Measurements from ENCODE around the gene DAW1.

Gene DAW1

GRCh38 chr2:227872676-227873075, 1.2 kb downstream of the DAW1 start:
- no peak for ATAC-seq (ENCODE audit: low read depth)

GRCh38 chr2:227876300-227876801, 4.9 kb downstream of the DAW1 start:
- no peaks in the 10 kb centered on the region for H3K36me3 Mint-ChIP-seq
- H3K27me3 Mint-ChIP-seq: peaks cover 21% of the 10 kb centered on the region
- no peak for DNase-seq (ENCODE audit: low spot score in 2 of 2)
- no peak overlapping the region for H3K4me3 Mint-ChIP-seq
- H3K4me1 Mint-ChIP-seq: no peaks in the 10 kb centered on the region
- no peaks in the 10 kb centered on the region for H3K9me3 Mint-ChIP-seq
- H3K27ac Mint-ChIP-seq: no peak overlapping the region
- ATAC-seq (ENCODE audit: low read depth): no peak

More at GRCh38 chr2:227872676-227873075, 1.2 kb downstream of the DAW1 start:
- H3K27ac Mint-ChIP-seq: no peak overlapping the region
- H3K36me3 Mint-ChIP-seq: no peaks in the 10 kb centered on the region
- H3K4me1 Mint-ChIP-seq: no peaks in the 10 kb centered on the region
- DNase-seq (ENCODE audit: low spot score in 2 of 2): no peak
- no peak overlapping the region for H3K4me3 Mint-ChIP-seq
- peaks cover 18% of the 10 kb centered on the region for H3K27me3 Mint-ChIP-seq
- H3K9me3 Mint-ChIP-seq: no peaks in the 10 kb centered on the region

- H3K4me1 Mint-ChIP-seq: no peaks in the 10 kb centered on the region
- no peaks in the 10 kb centered on the region for H3K9me3 Mint-ChIP-seq
- no peaks in the 10 kb centered on the region for H3K36me3 Mint-ChIP-seq
- no peak for ATAC-seq (ENCODE audit: low read depth)
- H3K27me3 Mint-ChIP-seq: peaks cover 18% of the 10 kb centered on the region
- H3K4me3 Mint-ChIP-seq: no peak overlapping the region
- no peak overlapping the region for H3K27ac Mint-ChIP-seq
- DNase-seq (ENCODE audit: low spot score in 2 of 2): no peak
These were observed 6.2 kb downstream of the DAW1 start for GRCh38 chr2:227877421-227878310.

- Mint-ChIP-seq H3K4me1 (no peaks in the 10 kb centered on the region), H3K27me3 (peaks cover 6% of the 10 kb centered on the region), H3K9me3 (no peaks in the 10 kb centered on the region), H3K4me3 (no peak overlapping the region), H3K27ac (no peak overlapping the region), H3K36me3 (no peaks in the 10 kb centered on the region)
- ATAC-seq (ENCODE audit: low read depth) (no peak), DNase-seq (ENCODE audit: low spot score in 2 of 2) (no peak)
These were observed 9.0 kb downstream of the DAW1 start for GRCh38 chr2:227880460-227880859.

GRCh38 chr2:227881866-227882517, 10.6 kb downstream of the DAW1 start:
- ATAC-seq (ENCODE audit: low read depth) (no peak), DNase-seq (ENCODE audit: low spot score in 2 of 2) (no peak)
- no peak overlapping the region for H3K4me3 Mint-ChIP-seq
- H3K27ac Mint-ChIP-seq: no peak overlapping the region
- H3K4me1 Mint-ChIP-seq: no peaks in the 10 kb centered on the region
- H3K27me3 Mint-ChIP-seq: peaks cover 6% of the 10 kb centered on the region
- no peaks in the 10 kb centered on the region for H3K36me3 Mint-ChIP-seq
- no peaks in the 10 kb centered on the region for H3K9me3 Mint-ChIP-seq

DNA sequence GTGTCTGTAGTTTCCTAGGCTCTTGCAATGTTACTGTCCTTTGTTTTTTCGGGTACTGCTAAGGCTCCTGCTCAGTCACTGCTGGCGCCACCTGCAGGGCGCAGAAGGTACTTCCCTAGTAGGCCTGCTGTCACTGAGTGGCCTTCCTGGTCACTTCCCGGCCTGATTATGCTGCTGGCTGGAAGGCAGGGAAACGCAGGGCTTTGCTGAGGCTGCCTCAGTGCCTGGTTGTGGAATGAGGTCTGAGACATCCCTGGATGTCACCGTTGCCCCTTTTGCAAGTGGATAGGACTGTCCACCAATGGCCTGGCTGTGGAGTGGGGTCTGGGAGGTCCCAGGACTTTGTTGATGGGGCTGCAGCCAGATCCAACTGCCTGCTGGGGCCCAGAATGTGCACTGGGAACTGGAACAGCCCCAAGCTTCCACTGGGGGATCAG, 13.1 kb downstream of the DAW1 start:
- Mint-ChIP-seq H3K4me3 (no peak overlapping the region), H3K9me3 (no peaks in the 10 kb centered on the region), H3K36me3 (no peaks in the 10 kb centered on the region), H3K27ac (no peak overlapping the region), H3K27me3 (peaks cover 6% of the 10 kb centered on the region), H3K4me1 (no peaks in the 10 kb centered on the region)
- ATAC-seq (ENCODE audit: low read depth) (no peak), DNase-seq (ENCODE audit: low spot score in 2 of 2) (peak in 1 of 2 donors; percentile 45)

DNA sequence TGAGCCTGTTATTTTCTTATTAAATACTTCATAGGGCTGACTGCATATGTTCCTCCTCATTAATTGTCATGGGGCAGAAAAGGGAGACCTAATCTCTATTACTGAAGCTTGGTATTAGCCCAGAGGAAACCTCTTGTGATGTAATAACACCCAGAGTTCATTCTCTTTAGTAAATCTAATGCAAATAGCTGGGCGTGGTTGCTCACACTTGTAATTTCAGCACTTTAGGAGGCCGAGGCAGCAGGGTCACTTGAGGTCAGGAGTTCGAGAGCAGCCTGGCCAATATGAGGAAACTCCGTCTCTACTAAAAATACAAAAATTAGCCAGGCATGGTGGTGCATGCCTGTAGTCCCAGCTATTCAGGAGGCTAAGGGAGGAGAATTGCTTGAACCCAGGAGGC, 14.7 kb downstream of the DAW1 start:
- H3K9me3 Mint-ChIP-seq: no peaks in the 10 kb centered on the region
- H3K4me3 Mint-ChIP-seq: no peak overlapping the region
- no peaks in the 10 kb centered on the region for H3K36me3 Mint-ChIP-seq
- no peak overlapping the region for H3K27ac Mint-ChIP-seq
- H3K4me1 Mint-ChIP-seq: no peaks in the 10 kb centered on the region
- ATAC-seq (ENCODE audit: low read depth) (no peak), DNase-seq (ENCODE audit: low spot score in 2 of 2) (no peak)
- peaks cover 2% of the 10 kb centered on the region for H3K27me3 Mint-ChIP-seq

- Mint-ChIP-seq H3K27me3 (peaks cover 2% of the 10 kb centered on the region), H3K4me1 (no peaks in the 10 kb centered on the region), H3K36me3 (no peaks in the 10 kb centered on the region), H3K4me3 (no peak overlapping the region), H3K27ac (no peak overlapping the region), H3K9me3 (no peaks in the 10 kb centered on the region)
- no peak for DNase-seq (ENCODE audit: low spot score in 2 of 2)
- ATAC-seq (ENCODE audit: low read depth): no peak
These were observed 16.9 kb downstream of the DAW1 start for GRCh38 chr2:227888289-227888688.

DNA sequence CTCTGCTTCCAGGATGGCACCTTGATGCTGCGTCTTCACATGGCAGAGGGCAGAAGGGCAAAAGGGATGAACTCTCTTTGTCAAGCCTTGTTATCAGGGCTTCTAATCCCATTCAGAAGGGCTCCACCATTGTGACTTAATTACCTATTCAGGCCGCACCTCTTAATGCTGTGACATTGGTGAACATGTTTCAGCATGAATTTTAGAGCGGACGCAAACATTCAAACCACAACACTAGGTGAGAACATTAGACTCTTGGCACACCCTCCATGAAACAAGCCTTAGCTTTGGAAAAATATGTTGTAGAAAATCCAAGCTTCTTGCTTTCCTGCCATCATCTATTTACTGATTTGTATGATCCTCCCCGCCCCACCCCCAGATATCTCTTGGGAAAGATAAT, 17.9 kb downstream of the DAW1 start:
- Mint-ChIP-seq H3K9me3 (no peaks in the 10 kb centered on the region), H3K27me3 (peaks cover 1% of the 10 kb centered on the region), H3K4me3 (no peak overlapping the region), H3K4me1 (no peaks in the 10 kb centered on the region), H3K36me3 (no peaks in the 10 kb centered on the region), H3K27ac (no peak overlapping the region)
- no peak for DNase-seq (ENCODE audit: low spot score in 2 of 2)
- ATAC-seq (ENCODE audit: low read depth): no peak

GRCh38 chr2:227890495-227891079, 19.2 kb downstream of the DAW1 start:
- Mint-ChIP-seq H3K9me3 (no peaks in the 10 kb centered on the region), H3K27me3 (peaks cover 1% of the 10 kb centered on the region), H3K36me3 (no peaks in the 10 kb centered on the region), H3K4me1 (no peaks in the 10 kb centered on the region), H3K27ac (no peak overlapping the region), H3K4me3 (no peak overlapping the region)
- ATAC-seq (ENCODE audit: low read depth) (peak; percentile 56), DNase-seq (ENCODE audit: low spot score in 2 of 2) (peak in 1 of 2 donors; percentile 28)

- no peak overlapping the region for H3K27ac Mint-ChIP-seq
- peaks cover 4% of the 10 kb centered on the region for H3K27me3 Mint-ChIP-seq
- H3K36me3 Mint-ChIP-seq: no peaks in the 10 kb centered on the region
- H3K4me1 Mint-ChIP-seq: no peaks in the 10 kb centered on the region
- H3K9me3 Mint-ChIP-seq: no peaks in the 10 kb centered on the region
- no peak overlapping the region for H3K4me3 Mint-ChIP-seq
- ATAC-seq (ENCODE audit: low read depth) (no peak), DNase-seq (ENCODE audit: low spot score in 2 of 2) (no peak)
These were observed 20.2 kb downstream of the DAW1 start for GRCh38 chr2:227891673-227892072.

- no peak for ATAC-seq (ENCODE audit: low read depth)
- Mint-ChIP-seq H3K4me1 (no peaks in the 10 kb centered on the region), H3K9me3 (no peaks in the 10 kb centered on the region), H3K27me3 (peaks cover 5% of the 10 kb centered on the region), H3K36me3 (no peaks in the 10 kb centered on the region), H3K4me3 (no peak overlapping the region), H3K27ac (no peak overlapping the region)
- no peak for DNase-seq (ENCODE audit: low spot score in 2 of 2)
These were observed 31.9 kb downstream of the DAW1 start for GRCh38 chr2:227903381-227903780.

- H3K4me1 Mint-ChIP-seq: no peaks in the 10 kb centered on the region
- H3K4me3 Mint-ChIP-seq: no peak overlapping the region
- H3K27ac Mint-ChIP-seq: no peak overlapping the region
- ATAC-seq (ENCODE audit: low read depth) (no peak), DNase-seq (ENCODE audit: low spot score in 2 of 2) (no peak)
- no peaks in the 10 kb centered on the region for H3K9me3 Mint-ChIP-seq
- H3K27me3 Mint-ChIP-seq: peaks cover 3% of the 10 kb centered on the region
- no peaks in the 10 kb centered on the region for H3K36me3 Mint-ChIP-seq
These were observed 35.6 kb downstream of the DAW1 start for GRCh38 chr2:227906991-227907390.
